Fibroblast of villous mesenchyme (primary cell): ENCODE data around the gene LASP1. TPM values are rescaled to one million over a fixed set of nuclear protein-coding genes. Genes with fewer than 3 reads are reported as not detected.
"Not testable (repeated sequence)": the region's sequence is repeated elsewhere in the genome, so short reads cannot be mapped to it uniquely, and the experiment has no call there.

Experiments
- DNase-seq: peaks from one replicate; pipeline ENCODE4 v3.0.0-alpha.2; 2010; ENCODE audit warnings: low read depth
- H3K4me3 ChIP-seq: 2 replicates; pipeline ENCODE4 v1.5.1; 2011; ENCODE audit warnings: low read depth, mild to moderate bottlenecking, low read length
- total RNA-seq: library from RNA; depleted of rRNA; stranded (reverse); fragments of >200 nt; gene quantifications from 2 replicates; pipeline ENCODE4 v1.2.3, GENCODE V29; 2012
- TF ChIP-seq, protein P1 (sequence below): IDR thresholded peaks from 2 replicates; pipeline ENCODE4 v1.5.1; 2012; ENCODE audit warnings: low read depth, mild to moderate bottlenecking, low read length; ENCODE audit not compliant: insufficient read depth

LASP1 gene
- total RNA-seq, 1 donor, result 475 TPM

GRCh38 chr17:38910325-38910724 is 40.5 kb downstream of the LASP1 start:
- TF ChIP-seq, protein P1, sequence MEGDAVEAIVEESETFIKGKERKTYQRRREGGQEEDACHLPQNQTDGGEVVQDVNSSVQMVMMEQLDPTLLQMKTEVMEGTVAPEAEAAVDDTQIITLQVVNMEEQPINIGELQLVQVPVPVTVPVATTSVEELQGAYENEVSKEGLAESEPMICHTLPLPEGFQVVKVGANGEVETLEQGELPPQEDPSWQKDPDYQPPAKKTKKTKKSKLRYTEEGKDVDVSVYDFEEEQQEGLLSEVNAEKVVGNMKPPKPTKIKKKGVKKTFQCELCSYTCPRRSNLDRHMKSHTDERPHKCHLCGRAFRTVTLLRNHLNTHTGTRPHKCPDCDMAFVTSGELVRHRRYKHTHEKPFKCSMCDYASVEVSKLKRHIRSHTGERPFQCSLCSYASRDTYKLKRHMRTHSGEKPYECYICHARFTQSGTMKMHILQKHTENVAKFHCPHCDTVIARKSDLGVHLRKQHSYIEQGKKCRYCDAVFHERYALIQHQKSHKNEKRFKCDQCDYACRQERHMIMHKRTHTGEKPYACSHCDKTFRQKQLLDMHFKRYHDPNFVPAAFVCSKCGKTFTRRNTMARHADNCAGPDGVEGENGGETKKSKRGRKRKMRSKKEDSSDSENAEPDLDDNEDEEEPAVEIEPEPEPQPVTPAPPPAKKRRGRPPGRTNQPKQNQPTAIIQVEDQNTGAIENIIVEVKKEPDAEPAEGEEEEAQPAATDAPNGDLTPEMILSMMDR, result no peak
- no peak overlapping the region for H3K4me3 ChIP-seq
- no peak for DNase-seq

DNA sequence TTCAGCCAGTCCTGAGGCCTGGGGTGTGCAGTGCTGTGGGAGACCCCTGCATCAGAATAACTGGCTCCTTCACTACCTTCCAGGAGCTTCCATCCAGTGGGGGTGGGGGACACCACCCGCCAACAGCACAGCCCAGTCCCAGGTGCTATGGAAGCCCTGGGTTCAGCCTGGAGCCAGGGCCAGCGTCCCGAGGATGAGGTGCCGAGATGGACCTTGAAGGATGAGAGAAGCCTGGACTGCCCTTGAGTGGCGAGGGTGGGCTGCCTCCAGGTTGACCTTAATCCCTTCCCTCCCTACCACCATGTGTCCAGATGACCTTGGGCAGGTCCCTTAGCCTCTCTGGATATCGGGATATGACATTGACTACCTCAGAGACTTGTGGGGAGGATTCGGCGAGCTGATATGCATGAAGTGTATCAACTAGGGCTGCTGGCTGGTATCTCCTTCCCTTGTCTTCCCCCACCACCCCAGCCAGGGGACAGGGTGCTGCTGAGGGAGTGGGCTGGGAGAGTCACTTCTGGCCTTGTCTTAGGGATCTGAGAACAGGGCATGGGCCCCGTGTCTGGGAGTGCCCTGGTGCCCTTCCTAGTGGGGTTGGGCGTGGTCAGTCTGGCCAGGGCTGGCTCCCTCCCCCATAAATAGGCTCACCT is 41.3 kb downstream of the LASP1 start:
- no peak for DNase-seq
- H3K4me3 ChIP-seq, result no peak overlapping the region
- TF ChIP-seq, protein P1, result no peak

DNA sequence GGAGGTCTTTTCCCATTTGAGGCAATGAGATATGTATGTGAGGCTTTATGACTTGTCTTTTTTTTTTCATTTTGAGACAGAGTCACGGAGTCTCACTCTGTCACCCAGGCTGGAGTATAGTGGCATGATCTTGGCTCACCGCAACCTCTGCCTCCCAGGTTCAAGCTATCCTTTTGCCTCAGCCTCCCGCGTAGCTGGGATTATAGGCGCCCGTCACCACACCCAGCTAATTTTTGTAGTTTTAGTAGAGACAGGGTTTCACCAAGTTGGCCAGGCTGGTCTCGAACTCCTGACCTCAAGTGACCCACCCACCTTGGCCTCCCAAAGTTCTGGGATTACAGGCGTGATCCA is 41.8 kb downstream of the LASP1 start:
- DNase-seq, H3K4me3 ChIP-seq: not testable (repeated sequence)

DNA sequence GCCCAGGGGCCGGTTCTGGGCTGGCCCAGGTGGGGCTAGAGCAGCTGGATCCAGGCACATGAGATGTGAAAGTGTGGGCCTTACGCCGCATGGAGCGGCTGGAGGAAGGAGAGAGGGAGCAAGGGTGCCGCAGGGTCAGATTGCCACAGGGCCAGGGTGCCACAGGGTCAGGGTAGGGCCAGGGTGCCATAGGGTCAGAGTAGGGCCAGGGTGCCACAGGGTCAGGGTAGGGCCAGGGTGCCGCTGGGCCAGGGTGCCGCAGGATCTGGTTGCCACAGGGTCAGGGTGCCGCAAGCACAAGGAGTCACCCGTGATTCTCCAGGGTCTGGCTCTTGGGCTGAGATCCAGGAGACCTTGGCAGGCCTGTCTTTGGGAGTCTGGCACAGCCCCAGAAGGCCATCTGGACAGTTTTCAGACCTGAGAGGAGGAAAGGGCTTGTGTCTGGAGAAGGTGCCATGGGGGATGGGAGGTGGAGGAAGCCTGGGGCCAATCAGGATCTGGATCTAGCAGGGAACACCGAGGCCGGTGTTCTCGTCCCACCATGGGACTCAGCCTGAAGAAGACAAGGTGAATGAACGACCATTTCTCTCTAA is 42.5 kb downstream of the LASP1 start:
- no peak overlapping the region for H3K4me3 ChIP-seq
- peak; percentile 94 for DNase-seq
- TF ChIP-seq, protein P1, result no peak

DNA sequence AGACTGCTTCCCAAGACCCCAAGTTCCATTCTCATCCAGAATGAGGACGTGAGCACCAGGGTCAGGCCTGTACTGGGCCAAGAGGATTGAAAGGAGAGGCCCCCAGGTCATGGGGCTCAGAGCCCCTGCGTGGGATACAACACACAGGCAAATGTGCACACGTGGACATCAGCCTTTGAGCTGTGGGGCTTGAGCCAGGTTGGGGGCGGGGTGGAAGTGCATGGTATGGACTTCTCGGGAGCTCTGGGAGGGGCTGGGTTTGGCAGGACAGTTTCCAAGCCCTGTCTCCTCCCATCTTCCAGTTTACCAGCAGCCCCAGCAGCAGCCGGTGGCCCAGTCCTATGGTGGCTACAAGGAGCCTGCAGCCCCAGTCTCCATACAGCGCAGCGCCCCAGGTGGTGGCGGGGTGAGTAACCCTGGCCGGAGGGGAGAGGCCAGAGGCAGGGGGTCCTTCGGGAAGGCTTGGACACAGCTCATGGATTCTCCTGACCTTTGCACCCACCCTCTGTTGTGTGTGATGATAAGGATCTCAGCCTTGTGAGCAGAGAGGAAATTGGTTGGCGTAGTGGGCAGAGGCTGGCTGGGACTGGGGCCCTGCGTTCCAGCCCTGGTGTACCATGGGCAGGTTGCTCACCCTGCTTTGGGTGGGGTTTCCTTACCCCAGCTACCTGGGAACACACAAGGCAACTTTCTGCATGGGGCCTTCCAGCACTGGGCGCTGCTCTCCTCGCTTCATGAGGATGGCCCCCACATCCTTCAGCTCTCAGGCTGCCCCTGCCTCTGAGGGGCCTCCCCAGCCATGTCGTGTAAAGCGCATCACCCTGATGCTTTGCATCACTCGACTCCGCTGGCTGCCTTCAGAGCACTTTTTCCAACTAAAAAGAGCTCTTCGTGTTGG is 45.1 kb downstream of the LASP1 start:
- TF ChIP-seq, protein P1, result no peak
- H3K4me3 ChIP-seq, result no peak overlapping the region
- DNase-seq, result no peak

DNA sequence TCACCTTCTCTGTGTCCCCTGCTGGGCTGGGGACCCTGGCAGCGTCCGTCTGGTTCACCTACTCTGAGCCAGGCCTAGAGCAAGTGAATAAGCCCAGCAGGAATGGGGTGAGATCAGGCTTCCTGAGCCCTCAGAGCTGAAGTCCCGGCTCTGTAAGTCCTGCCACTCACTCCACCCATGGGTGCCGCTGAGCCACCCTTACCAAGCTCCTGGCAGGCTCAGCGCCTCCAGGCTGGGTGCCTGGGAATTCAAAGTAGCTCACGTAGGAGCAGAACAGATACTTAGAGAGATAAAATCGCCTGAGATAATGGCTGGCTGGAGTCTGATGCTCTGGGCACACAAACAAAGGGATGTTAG is 45.8 kb downstream of the LASP1 start:
- H3K4me3 ChIP-seq, result no peak overlapping the region
- TF ChIP-seq, protein P1, result no peak
- DNase-seq, result no peak

DNA sequence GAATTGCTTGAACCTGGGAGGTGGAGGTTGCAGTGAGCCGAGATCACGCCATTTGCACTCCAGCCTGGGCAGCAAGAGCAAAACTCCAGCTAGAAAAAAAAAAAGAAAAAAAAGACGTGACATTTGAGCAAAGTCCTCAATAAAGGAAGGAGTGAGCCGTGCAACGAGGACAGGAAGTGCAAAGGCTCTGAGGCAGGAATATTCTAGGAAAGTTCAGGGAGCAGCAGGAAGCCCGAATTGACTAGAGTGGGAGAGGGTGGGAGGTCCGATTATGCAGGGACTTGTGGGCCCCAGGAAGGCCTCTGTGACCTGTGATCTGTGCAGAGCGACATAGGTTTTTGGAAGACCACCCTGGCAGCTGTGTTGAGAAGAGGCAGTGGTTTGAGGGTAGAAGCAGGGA is 46.9 kb downstream of the LASP1 start:
- TF ChIP-seq, protein P1, result no peak
- no peak for DNase-seq
- no peak overlapping the region for H3K4me3 ChIP-seq
